HG03064 (cell line): Measurements from ENCODE around the gene COL11A2.

Experiments
- ATAC-seq: cut with Tn5 transposase; IDR thresholded peaks from one replicate; pipeline ENCODE4 v1.9.1; 2021; ENCODE audit warnings: low read depth; ENCODE audit not compliant: unreplicated experiment

The COL11A2 gene

GRCh38 chr6:33206864-33207551 is 14.7 kb upstream of the COL11A2 start:
- ATAC-seq, result no peak

GRCh38 chr6:33206027-33206863 is 14.0 kb upstream of the COL11A2 start:
- no peak for ATAC-seq

GRCh38 chr6:33205191-33206026 is 13.1 kb upstream of the COL11A2 start:
- ATAC-seq, result no peak

- ATAC-seq, result no peak
These were observed 12.3 kb upstream of the COL11A2 start, which contains the start of gene HSD17B8 for GRCh38 chr6:33204415-33205190. Gene HSD17B8, plus strand, starts transcription at chr6:33204655. Its CDS starts 14 bp downstream, at chr6:33204669.

GRCh38 chr6:33204165-33204414 is 11.8 kb upstream of the COL11A2 start:
- no peak for ATAC-seq

GRCh38 chr6:33203443-33204164 is 11.3 kb upstream of the COL11A2 start:
- ATAC-seq, result no peak

- no peak for ATAC-seq
These were observed 10.5 kb upstream of the COL11A2 start for GRCh38 chr6:33202799-33203198.

GRCh38 chr6:33201935-33202334 is 9.7 kb upstream of the COL11A2 start:
- ATAC-seq, result no peak

GRCh38 chr6:33201147-33201545 is 8.9 kb upstream of the COL11A2 start:
- ATAC-seq, result no peak

- peak; percentile 40 for ATAC-seq
These were observed 8.2 kb upstream of the COL11A2 start, which contains the start of the genes RXRB and SLC39A7 for GRCh38 chr6:33200219-33201146. Gene RXRB, minus strand, starts transcription at chr6:33200665. Its CDS starts 189 bp downstream, at chr6:33200476. Gene SLC39A7, plus strand, starts transcription at chr6:33200867. Its CDS starts 379 bp downstream, at chr6:33201246.

- peak; percentile 24 for ATAC-seq
These were observed 7.5 kb upstream of the COL11A2 start for GRCh38 chr6:33199687-33200218.

- ATAC-seq, result no peak
These were observed 6.7 kb upstream of the COL11A2 start for GRCh38 chr6:33198853-33199436.

GRCh38 chr6:33198159-33198852 is 6.0 kb upstream of the COL11A2 start:
- no peak for ATAC-seq

- no peak for ATAC-seq
These were observed 5.3 kb upstream of the COL11A2 start for GRCh38 chr6:33197431-33198048.

- ATAC-seq, result no peak
These were observed 3.3 kb upstream of the COL11A2 start for GRCh38 chr6:33195304-33196165.

- ATAC-seq, result no peak
These were observed 2.2 kb upstream of the COL11A2 start for GRCh38 chr6:33194431-33194979.
